ENCODE measurements around the gene MRPL58.

MRPL58 gene

GRCh38 chr17:75065562-75066151 is 53.2 kb downstream of the MRPL58 start:
- Histone ChIP-seq H3K27me3 (ENCODE audit: low read length) (no peaks in the 10 kb centered on the region), H3K36me3 (ENCODE audit: low read length) (0 out of 2 replicates have a peak, but pooled peaks cover 2% of the 10 kb centered on the region), H4K20me1 (ENCODE audit: low read depth, low read length) (no peaks in the 10 kb centered on the region), H3K79me2 (ENCODE audit: insufficient read depth, low read length) (no peaks in the 10 kb centered on the region), H3F3A (ENCODE audit: insufficient read depth) (no peaks in the 10 kb centered on the region), H3K9me2 (replicated peaks; ENCODE audit: insufficient read depth, low read length) (no peaks in the 10 kb centered on the region), H3K4me3 (ENCODE audit: insufficient read depth, low read length, poor library complexity, severe bottlenecking) (no peak overlapping the region), H3K9ac (ENCODE audit: low read length) (no peak overlapping the region), H3K27ac (ENCODE audit: low read depth, low read length) (no peak overlapping the region), H3K9me3 (ENCODE audit: insufficient read depth, low read length) (no peaks in the 10 kb centered on the region), H2AFZ (ENCODE audit: low read depth, low read length, severe bottlenecking) (no peak overlapping the region), H3K4me2 (ENCODE audit: low read depth, low read length, poor library complexity, severe bottlenecking) (no peak overlapping the region)
- no peak for TF ChIP-seq EZH2phosphoT487 (conservative IDR thresholded peaks at IDR 0.05; ENCODE audit: low read length)
- TF ChIP-seq CTCF (IDR thresholded peaks at IDR 0.05; ENCODE audit: insufficient read depth, low read length, poor library complexity, severe bottlenecking), result no peak

- Histone ChIP-seq H3K36me3 (ENCODE audit: low read length) (no peaks in the 10 kb centered on the region), H3K9ac (ENCODE audit: low read length) (no peak overlapping the region), H3F3A (ENCODE audit: insufficient read depth) (no peaks in the 10 kb centered on the region), H3K27me3 (ENCODE audit: low read length) (no peaks in the 10 kb centered on the region), H3K9me2 (replicated peaks; ENCODE audit: insufficient read depth, low read length) (no peaks in the 10 kb centered on the region), H3K4me2 (ENCODE audit: low read depth, low read length, poor library complexity, severe bottlenecking) (no peak overlapping the region), H3K79me2 (ENCODE audit: insufficient read depth, low read length) (no peaks in the 10 kb centered on the region), H3K4me3 (ENCODE audit: insufficient read depth, low read length, poor library complexity, severe bottlenecking) (no peak overlapping the region), H2AFZ (ENCODE audit: low read depth, low read length, severe bottlenecking) (no peak overlapping the region), H4K20me1 (ENCODE audit: low read depth, low read length) (no peaks in the 10 kb centered on the region), H3K27ac (ENCODE audit: low read depth, low read length) (no peak overlapping the region), H3K9me3 (ENCODE audit: insufficient read depth, low read length) (no peaks in the 10 kb centered on the region)
- TF ChIP-seq CTCF (IDR thresholded peaks at IDR 0.05; ENCODE audit: insufficient read depth, low read length, poor library complexity, severe bottlenecking) (no peak), EZH2phosphoT487 (conservative IDR thresholded peaks at IDR 0.05; ENCODE audit: low read length) (no peak)
These were observed 55.4 kb downstream of the MRPL58 start for GRCh38 chr17:75067856-75068255.

GRCh38 chr17:75068750-75069149 is 56.3 kb downstream of the MRPL58 start:
- H3K79me2 ChIP-seq (ENCODE audit: insufficient read depth, low read length), result no peaks in the 10 kb centered on the region
- no peaks in the 10 kb centered on the region for H3F3A ChIP-seq (ENCODE audit: insufficient read depth)
- no peak overlapping the region for H3K27ac ChIP-seq (ENCODE audit: low read depth, low read length)
- TF ChIP-seq EZH2phosphoT487 (conservative IDR thresholded peaks at IDR 0.05; ENCODE audit: low read length) (no peak), CTCF (IDR thresholded peaks at IDR 0.05; ENCODE audit: insufficient read depth, low read length, poor library complexity, severe bottlenecking) (no peak)
- no peaks in the 10 kb centered on the region for H3K27me3 ChIP-seq (ENCODE audit: low read length)
- no peaks in the 10 kb centered on the region for H4K20me1 ChIP-seq (ENCODE audit: low read depth, low read length)
- no peak overlapping the region for H3K4me2 ChIP-seq (ENCODE audit: low read depth, low read length, poor library complexity, severe bottlenecking)
- H3K36me3 ChIP-seq (ENCODE audit: low read length), result no peaks in the 10 kb centered on the region
- H3K9me3 ChIP-seq (ENCODE audit: insufficient read depth, low read length), result no peaks in the 10 kb centered on the region
- H3K4me3 ChIP-seq (ENCODE audit: insufficient read depth, low read length, poor library complexity, severe bottlenecking), result no peak overlapping the region
- H3K9ac ChIP-seq (ENCODE audit: low read length), result no peak overlapping the region
- H2AFZ ChIP-seq (ENCODE audit: low read depth, low read length, severe bottlenecking), result no peak overlapping the region
- H3K9me2 ChIP-seq (replicated peaks; ENCODE audit: insufficient read depth, low read length), result no peaks in the 10 kb centered on the region

Data from SU-DHL-6 (cell line).